ENCODE measurements around the gene ZNF93.
A peak's percentile ranks its signal among the peaks of the same experiment; 100 is the strongest.
"Not testable (repeated sequence)": the region's sequence is repeated elsewhere in the genome, so short reads cannot be mapped to it uniquely, and the experiment has no call there.

Gene ZNF93

DNA sequence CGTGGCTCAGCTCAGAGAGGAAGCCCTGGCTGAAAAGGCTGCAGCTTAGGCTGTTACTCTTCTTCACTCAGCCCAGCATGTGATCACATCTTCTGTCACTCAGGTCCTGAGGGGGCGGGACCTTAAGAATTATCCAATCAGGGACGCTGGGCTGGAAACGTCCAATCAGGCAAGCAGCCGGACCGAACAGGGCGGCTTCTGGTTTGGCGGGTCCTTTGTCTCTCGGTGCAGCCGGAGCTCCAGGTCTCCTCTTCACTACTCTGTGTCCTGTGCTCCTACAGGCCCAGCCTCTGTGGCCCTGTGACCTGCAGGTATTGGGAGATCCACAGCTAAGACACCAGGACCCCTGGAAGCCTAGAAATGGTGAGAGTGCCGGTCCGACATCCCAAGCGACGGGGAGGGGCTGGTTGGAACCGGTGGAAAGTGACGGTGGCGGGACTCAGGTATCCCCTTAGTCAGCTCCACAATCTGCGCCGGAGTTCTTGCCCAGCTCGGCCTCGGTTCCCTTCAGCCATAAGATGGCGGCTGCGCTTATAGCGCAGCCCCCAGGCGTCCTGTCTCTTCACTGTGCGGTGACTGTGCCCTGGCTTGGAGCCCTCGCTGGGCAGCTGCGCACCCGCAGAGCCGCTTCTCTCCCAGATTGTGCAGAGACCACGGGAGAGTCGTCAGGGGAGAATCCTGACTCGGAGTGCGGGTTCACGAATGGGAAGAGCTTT, at the start of gene ZNF93:
Gene ZNF93, plus strand, starts transcription at position 218 of the 716 bp plus-strand sequence. Its CDS starts 143 bp downstream, at position 361.
- Histone ChIP-seq H3K9ac (ENCODE audit: low read length) (peak within 1 kb of the TSS; percentile 85), H3K27me3 (ENCODE audit: control insufficient read depth, insufficient read depth, low read length) (no peaks in the 10 kb centered on the region), H3K36me3 (ENCODE audit: control insufficient read depth, insufficient read depth, low read length) (no peaks in the 10 kb centered on the region), H3K4me1 (ENCODE audit: control insufficient read depth, insufficient read depth, low read length) (no peaks in the 10 kb centered on the region), H3K4me3 (ENCODE audit: low read length) (peak within 1 kb of the TSS; percentile 95), H3K9me3 (ENCODE audit: control insufficient read depth, low read length) (no peaks in the 10 kb centered on the region)

GRCh38 chr19:19851740-19852139, 49.0 kb upstream of the ZNF93 start:
- not testable (repeated sequence) for H3K4me3 ChIP-seq (ENCODE audit: low read length); H3K9me3 ChIP-seq (ENCODE audit: control insufficient read depth, low read length); H3K36me3 ChIP-seq (ENCODE audit: control insufficient read depth, insufficient read depth, low read length); H3K4me1 ChIP-seq (ENCODE audit: control insufficient read depth, insufficient read depth, low read length); H3K9ac ChIP-seq (ENCODE audit: low read length); H3K27me3 ChIP-seq (ENCODE audit: control insufficient read depth, insufficient read depth, low read length)

DNA sequence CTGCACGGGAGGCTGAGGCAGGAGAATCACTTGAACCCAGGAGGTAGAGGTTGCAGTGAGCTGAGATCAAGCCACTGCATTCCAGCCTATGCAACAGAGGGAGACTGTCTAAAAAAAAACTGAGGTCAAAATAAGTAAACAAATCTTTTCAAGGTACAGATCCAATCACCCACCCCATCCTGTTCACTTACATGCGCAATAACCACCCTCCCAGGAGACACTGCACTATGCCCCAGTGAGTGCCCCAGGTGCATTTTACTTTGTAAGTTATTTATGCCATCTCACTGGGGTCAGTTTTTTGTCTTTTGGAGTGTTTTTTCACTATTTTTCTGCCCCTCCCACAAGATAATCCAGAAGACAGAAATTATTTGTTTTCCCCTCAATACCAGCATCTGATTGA, 42.0 kb upstream of the ZNF93 start:
- H3K9me3 ChIP-seq (ENCODE audit: control insufficient read depth, low read length), result no peaks in the 10 kb centered on the region
- no peak overlapping the region for H3K4me3 ChIP-seq (ENCODE audit: low read length)
- no peaks in the 10 kb centered on the region for H3K36me3 ChIP-seq (ENCODE audit: control insufficient read depth, insufficient read depth, low read length)
- no peaks in the 10 kb centered on the region for H3K4me1 ChIP-seq (ENCODE audit: control insufficient read depth, insufficient read depth, low read length)
- no peak overlapping the region for H3K9ac ChIP-seq (ENCODE audit: low read length)
- no peaks in the 10 kb centered on the region for H3K27me3 ChIP-seq (ENCODE audit: control insufficient read depth, insufficient read depth, low read length)

GRCh38 chr19:19860756-19861390, 39.9 kb upstream of the ZNF93 start:
- Histone ChIP-seq H3K4me3 (ENCODE audit: low read length) (no peak overlapping the region), H3K27me3 (ENCODE audit: control insufficient read depth, insufficient read depth, low read length) (no peaks in the 10 kb centered on the region), H3K9me3 (ENCODE audit: control insufficient read depth, low read length) (no peaks in the 10 kb centered on the region), H3K9ac (ENCODE audit: low read length) (no peak overlapping the region), H3K36me3 (ENCODE audit: control insufficient read depth, insufficient read depth, low read length) (no peaks in the 10 kb centered on the region), H3K4me1 (ENCODE audit: control insufficient read depth, insufficient read depth, low read length) (no peaks in the 10 kb centered on the region)

GRCh38 chr19:19865750-19866610, 34.8 kb upstream of the ZNF93 start, which contains the start of gene ZNF253:
Gene ZNF253 (plus strand): TSS chr19:19865882. CDS start chr19:19865997, 115 bp downstream.
- Histone ChIP-seq H3K36me3 (ENCODE audit: control insufficient read depth, insufficient read depth, low read length) (no peaks in the 10 kb centered on the region), H3K27me3 (ENCODE audit: control insufficient read depth, insufficient read depth, low read length) (no peaks in the 10 kb centered on the region), H3K4me3 (ENCODE audit: low read length) (peak within 1 kb of the TSS; percentile 75), H3K9ac (ENCODE audit: low read length) (peak within 1 kb of the TSS; percentile 92), H3K9me3 (ENCODE audit: control insufficient read depth, low read length) (no peaks in the 10 kb centered on the region), H3K4me1 (ENCODE audit: control insufficient read depth, insufficient read depth, low read length) (no peaks in the 10 kb centered on the region)

GRCh38 chr19:19866611-19867248, 34.0 kb upstream of the ZNF93 start:
- Histone ChIP-seq H3K9me3 (ENCODE audit: control insufficient read depth, low read length) (no peaks in the 10 kb centered on the region), H3K4me3 (ENCODE audit: low read length) (peak overlapping the region; percentile 75), H3K27me3 (ENCODE audit: control insufficient read depth, insufficient read depth, low read length) (no peaks in the 10 kb centered on the region), H3K4me1 (ENCODE audit: control insufficient read depth, insufficient read depth, low read length) (no peaks in the 10 kb centered on the region), H3K36me3 (ENCODE audit: control insufficient read depth, insufficient read depth, low read length) (no peaks in the 10 kb centered on the region), H3K9ac (ENCODE audit: low read length) (peak overlapping the region; percentile 92)

GRCh38 chr19:19870086-19870485, 30.7 kb upstream of the ZNF93 start:
- not testable (repeated sequence) for H3K9ac ChIP-seq (ENCODE audit: low read length); H3K4me1 ChIP-seq (ENCODE audit: control insufficient read depth, insufficient read depth, low read length); H3K4me3 ChIP-seq (ENCODE audit: low read length); H3K36me3 ChIP-seq (ENCODE audit: control insufficient read depth, insufficient read depth, low read length); H3K27me3 ChIP-seq (ENCODE audit: control insufficient read depth, insufficient read depth, low read length); H3K9me3 ChIP-seq (ENCODE audit: control insufficient read depth, low read length)

GRCh38 chr19:19871932-19872331, 28.8 kb upstream of the ZNF93 start:
- no peaks in the 10 kb centered on the region for H3K9me3 ChIP-seq (ENCODE audit: control insufficient read depth, low read length)
- no peaks in the 10 kb centered on the region for H3K4me1 ChIP-seq (ENCODE audit: control insufficient read depth, insufficient read depth, low read length)
- H3K4me3 ChIP-seq (ENCODE audit: low read length), result no peak overlapping the region
- no peaks in the 10 kb centered on the region for H3K36me3 ChIP-seq (ENCODE audit: control insufficient read depth, insufficient read depth, low read length)
- no peaks in the 10 kb centered on the region for H3K27me3 ChIP-seq (ENCODE audit: control insufficient read depth, insufficient read depth, low read length)
- no peak overlapping the region for H3K9ac ChIP-seq (ENCODE audit: low read length)

GRCh38 chr19:19873381-19873780, 27.4 kb upstream of the ZNF93 start:
- no peaks in the 10 kb centered on the region for H3K27me3 ChIP-seq (ENCODE audit: control insufficient read depth, insufficient read depth, low read length)
- H3K4me3 ChIP-seq (ENCODE audit: low read length), result no peak overlapping the region
- H3K9ac ChIP-seq (ENCODE audit: low read length), result no peak overlapping the region
- H3K4me1 ChIP-seq (ENCODE audit: control insufficient read depth, insufficient read depth, low read length), result no peaks in the 10 kb centered on the region
- no peaks in the 10 kb centered on the region for H3K36me3 ChIP-seq (ENCODE audit: control insufficient read depth, insufficient read depth, low read length)
- no peaks in the 10 kb centered on the region for H3K9me3 ChIP-seq (ENCODE audit: control insufficient read depth, low read length)

- Histone ChIP-seq H3K9ac (ENCODE audit: low read length) (no peak overlapping the region), H3K27me3 (ENCODE audit: control insufficient read depth, insufficient read depth, low read length) (no peaks in the 10 kb centered on the region), H3K4me1 (ENCODE audit: control insufficient read depth, insufficient read depth, low read length) (no peaks in the 10 kb centered on the region), H3K9me3 (ENCODE audit: control insufficient read depth, low read length) (peaks cover 5% of the 10 kb centered on the region), H3K4me3 (ENCODE audit: low read length) (no peak overlapping the region), H3K36me3 (ENCODE audit: control insufficient read depth, insufficient read depth, low read length) (no peaks in the 10 kb centered on the region)
These were observed 23.0 kb upstream of the ZNF93 start for GRCh38 chr19:19877724-19878123.

DNA sequence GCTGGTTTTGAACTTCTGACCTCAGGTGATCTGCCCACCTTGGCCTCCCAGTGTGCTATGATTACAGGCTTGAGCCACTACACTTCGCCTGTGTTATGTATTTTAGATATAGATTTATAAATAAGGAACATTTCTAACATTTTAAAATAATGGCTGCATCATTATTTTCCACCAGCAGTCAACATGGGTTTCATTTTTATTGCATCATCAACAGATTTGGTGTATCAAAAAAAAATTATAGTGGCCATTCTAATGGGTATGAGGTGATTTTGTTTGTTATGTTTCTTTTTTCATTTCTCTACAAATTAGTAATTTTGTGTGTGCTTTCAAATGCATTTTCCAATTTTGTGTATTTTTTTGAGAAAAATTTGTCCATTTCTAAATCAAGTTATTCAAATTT, 16.2 kb upstream of the ZNF93 start:
- Histone ChIP-seq H3K36me3 (ENCODE audit: control insufficient read depth, insufficient read depth, low read length) (no peaks in the 10 kb centered on the region), H3K9ac (ENCODE audit: low read length) (no peak overlapping the region), H3K4me3 (ENCODE audit: low read length) (no peak overlapping the region), H3K27me3 (ENCODE audit: control insufficient read depth, insufficient read depth, low read length) (no peaks in the 10 kb centered on the region), H3K9me3 (ENCODE audit: control insufficient read depth, low read length) (peaks cover 5% of the 10 kb centered on the region), H3K4me1 (ENCODE audit: control insufficient read depth, insufficient read depth, low read length) (no peaks in the 10 kb centered on the region)
